GM19043 (cell line): Measurements from ENCODE around the gene PLEKHA5.
"Not testable (repeated sequence)": the region's sequence is repeated elsewhere in the genome, so short reads cannot be mapped to it uniquely, and the experiment has no call there.

Experiments used
- ATAC-seq: cut with Tn5 transposase; IDR thresholded peaks from one replicate; pipeline ENCODE4 v1.9.1; 2021; ENCODE audit warnings: low read depth; ENCODE audit not compliant: unreplicated experiment

PLEKHA5 gene

GRCh38 chr12:19129486-19130223 lies at the start of gene PLEKHA5:
TSS of gene PLEKHA5 (plus strand) at chr12:19129733. CDS start at chr12:19129800, 67 bp downstream.
- no peak for ATAC-seq

GRCh38 chr12:19080918-19081317 lies 48.6 kb upstream of the PLEKHA5 start:
- ATAC-seq: no peak

GRCh38 chr12:19082365-19082911 lies 47.1 kb upstream of the PLEKHA5 start:
- ATAC-seq: no peak

GRCh38 chr12:19084547-19084946 lies 45.0 kb upstream of the PLEKHA5 start:
- no peak for ATAC-seq

- no peak for ATAC-seq
These were observed 44.4 kb upstream of the PLEKHA5 start for GRCh38 chr12:19085090-19085489.

GRCh38 chr12:19088606-19089005 lies 40.9 kb upstream of the PLEKHA5 start:
- ATAC-seq: no peak

- not testable (repeated sequence) for ATAC-seq
These were observed 37.1 kb upstream of the PLEKHA5 start for GRCh38 chr12:19092482-19092881.

- no peak for ATAC-seq
These were observed 36.3 kb upstream of the PLEKHA5 start for GRCh38 chr12:19093218-19093617.

- ATAC-seq: no peak
These were observed 34.2 kb upstream of the PLEKHA5 start for GRCh38 chr12:19095331-19095730.

- no peak for ATAC-seq
These were observed 33.6 kb upstream of the PLEKHA5 start for GRCh38 chr12:19095756-19096480.

- ATAC-seq: no peak
These were observed 24.1 kb upstream of the PLEKHA5 start for GRCh38 chr12:19105463-19105862.

- no peak for ATAC-seq
These were observed 21.8 kb upstream of the PLEKHA5 start for GRCh38 chr12:19107750-19108149.

GRCh38 chr12:19110221-19110940 lies 19.2 kb upstream of the PLEKHA5 start:
- no peak for ATAC-seq

GRCh38 chr12:19113464-19113863 lies 16.1 kb upstream of the PLEKHA5 start:
- ATAC-seq: no peak

GRCh38 chr12:19115285-19115684 lies 14.2 kb upstream of the PLEKHA5 start:
- ATAC-seq: no peak

- ATAC-seq: no peak
These were observed 10.1 kb upstream of the PLEKHA5 start for GRCh38 chr12:19119440-19119839.

- ATAC-seq: no peak
These were observed 8.7 kb upstream of the PLEKHA5 start for GRCh38 chr12:19120795-19121194.

GRCh38 chr12:19121449-19122018 lies 8.0 kb upstream of the PLEKHA5 start:
- ATAC-seq: no peak

- no peak for ATAC-seq
These were observed 4.2 kb upstream of the PLEKHA5 start for GRCh38 chr12:19125325-19125724.

GRCh38 chr12:19127270-19127669 lies 2.3 kb upstream of the PLEKHA5 start:
- ATAC-seq: no peak

- no peak for ATAC-seq
These were observed 1.0 kb upstream of the PLEKHA5 start for GRCh38 chr12:19128485-19128884.
